Activated T-cell treated with anti-CD3 and anti-CD28 coated beads for 4 hours (primary cell): ENCODE measurements around the gene RNASEH2A.
"Not testable (repeated sequence)": the region's sequence is repeated elsewhere in the genome, so short reads cannot be mapped to it uniquely, and the experiment has no call there.

Source experiments
- DNase-seq: peaks from one replicate; pipeline ENCODE4 v3.0.0-alpha.2; 2020

The RNASEH2A gene

DNA sequence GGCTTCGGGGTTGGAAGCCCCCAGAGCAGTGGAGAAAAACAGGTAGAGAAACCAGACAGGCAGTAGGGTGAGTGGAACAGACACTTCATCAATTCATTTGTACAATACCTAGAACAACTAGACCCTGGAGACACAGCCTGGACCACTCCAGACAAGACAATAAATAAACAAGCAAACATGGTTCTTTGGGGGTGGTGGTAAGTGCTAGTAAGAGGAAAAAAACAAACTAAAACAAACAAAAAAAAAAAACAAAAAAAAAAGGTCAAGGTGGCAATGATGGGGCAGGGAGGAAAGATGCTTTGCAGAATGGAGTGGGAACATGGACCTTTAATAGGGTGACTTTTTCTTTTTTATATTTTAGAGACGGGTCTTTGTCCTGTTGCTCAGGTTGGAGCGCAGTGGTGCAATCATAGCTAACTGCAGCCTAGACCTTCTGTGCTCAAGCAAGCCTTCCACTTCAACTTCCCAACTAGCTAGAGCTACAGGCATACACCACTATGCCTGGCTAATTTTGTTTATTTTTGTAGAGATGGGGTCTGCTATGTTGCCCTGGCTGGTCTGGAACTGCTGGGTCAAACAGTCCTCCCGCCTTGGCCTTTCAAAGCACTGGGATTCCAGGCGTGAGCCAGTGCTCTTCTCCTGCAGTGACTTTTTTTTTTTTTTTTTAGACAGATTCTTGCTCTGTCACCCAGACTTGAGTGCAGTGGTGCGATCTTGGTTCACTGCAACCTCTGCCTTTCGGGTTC is 12.0 kb upstream of the RNASEH2A start:
- DNase-seq = no peak

DNA sequence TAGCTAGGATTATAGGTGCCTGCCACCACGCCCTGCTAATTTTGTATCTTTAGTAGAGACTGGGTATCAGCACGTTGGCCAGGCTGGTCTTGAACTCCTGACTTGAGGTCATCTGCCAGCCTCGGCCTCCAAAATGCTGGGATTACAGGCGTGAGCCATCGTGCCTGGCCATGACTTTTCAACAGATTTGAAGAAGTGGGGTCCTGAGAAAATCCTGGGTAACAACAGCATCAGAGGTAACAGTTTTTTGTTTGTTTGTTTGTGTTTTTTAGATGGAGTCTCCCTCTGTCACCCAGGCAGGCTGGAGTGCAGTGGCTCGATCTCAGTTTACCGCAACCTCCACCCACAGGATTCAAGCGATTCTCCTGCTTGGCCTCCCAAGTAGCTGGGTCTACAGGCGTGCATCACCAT is 11.4 kb upstream of the RNASEH2A start:
- DNase-seq = no peak

- peak; percentile 68 for DNase-seq
These were observed 10.0 kb upstream of the RNASEH2A start for GRCh38 chr19:12796146-12797071.

GRCh38 chr19:12797141-12797587 is 9.2 kb upstream of the RNASEH2A start:
- no peak for DNase-seq

- not testable (repeated sequence) for DNase-seq
These were observed 8.8 kb upstream of the RNASEH2A start for GRCh38 chr19:12797607-12798006.

DNA sequence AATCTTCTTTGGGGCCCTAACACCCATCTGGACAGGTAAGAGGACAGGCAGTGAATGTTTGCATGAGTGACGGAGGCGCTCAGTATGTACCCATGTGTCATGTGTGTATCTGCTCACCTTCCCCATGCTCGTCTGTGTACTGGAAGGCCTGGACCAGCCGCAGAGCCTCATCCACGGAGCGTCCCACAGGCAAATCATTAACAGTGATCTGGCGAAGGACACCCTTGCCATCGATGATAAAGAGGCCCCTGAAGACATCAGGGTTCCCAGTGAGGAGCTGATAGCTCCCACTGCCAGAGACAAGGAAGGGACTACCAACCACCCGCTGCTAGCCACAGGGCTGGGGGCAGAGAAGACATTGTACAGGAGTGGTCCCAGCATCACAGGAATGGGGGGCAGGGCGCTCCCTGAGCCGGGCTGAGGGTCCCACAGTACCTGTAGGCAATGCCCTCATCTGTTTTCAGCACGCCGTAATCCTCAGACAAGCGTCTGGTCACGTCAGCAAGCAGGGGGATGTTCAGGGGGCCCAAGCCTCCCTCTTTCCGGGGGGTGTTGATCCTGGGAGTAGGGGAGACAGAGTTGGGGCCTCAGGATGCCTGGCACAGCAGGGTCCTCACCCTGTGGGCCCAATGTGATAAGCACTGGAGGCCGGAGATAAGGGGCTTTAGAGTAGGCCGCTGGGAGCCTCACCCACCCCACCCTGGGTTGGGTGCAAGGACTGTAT is 6.5 kb upstream of the RNASEH2A start:
- DNase-seq = no peak

- no peak for DNase-seq
These were observed 6.0 kb upstream of the RNASEH2A start for GRCh38 chr19:12800466-12800770.

GRCh38 chr19:12800923-12801465 is 5.4 kb upstream of the RNASEH2A start:
- DNase-seq = peak; percentile 10

- DNase-seq = peak; percentile 45
These were observed 4.7 kb upstream of the RNASEH2A start, which contains the start of the genes PRDX2 and THSD8 for GRCh38 chr19:12801466-12802266. TSS of gene PRDX2 (minus strand) at chr19:12801800. CDS start at chr19:12801261, 539 bp downstream. TSS of gene THSD8 (plus strand) at chr19:12802069. CDS start at chr19:12802072, 3 bp downstream.

DNA sequence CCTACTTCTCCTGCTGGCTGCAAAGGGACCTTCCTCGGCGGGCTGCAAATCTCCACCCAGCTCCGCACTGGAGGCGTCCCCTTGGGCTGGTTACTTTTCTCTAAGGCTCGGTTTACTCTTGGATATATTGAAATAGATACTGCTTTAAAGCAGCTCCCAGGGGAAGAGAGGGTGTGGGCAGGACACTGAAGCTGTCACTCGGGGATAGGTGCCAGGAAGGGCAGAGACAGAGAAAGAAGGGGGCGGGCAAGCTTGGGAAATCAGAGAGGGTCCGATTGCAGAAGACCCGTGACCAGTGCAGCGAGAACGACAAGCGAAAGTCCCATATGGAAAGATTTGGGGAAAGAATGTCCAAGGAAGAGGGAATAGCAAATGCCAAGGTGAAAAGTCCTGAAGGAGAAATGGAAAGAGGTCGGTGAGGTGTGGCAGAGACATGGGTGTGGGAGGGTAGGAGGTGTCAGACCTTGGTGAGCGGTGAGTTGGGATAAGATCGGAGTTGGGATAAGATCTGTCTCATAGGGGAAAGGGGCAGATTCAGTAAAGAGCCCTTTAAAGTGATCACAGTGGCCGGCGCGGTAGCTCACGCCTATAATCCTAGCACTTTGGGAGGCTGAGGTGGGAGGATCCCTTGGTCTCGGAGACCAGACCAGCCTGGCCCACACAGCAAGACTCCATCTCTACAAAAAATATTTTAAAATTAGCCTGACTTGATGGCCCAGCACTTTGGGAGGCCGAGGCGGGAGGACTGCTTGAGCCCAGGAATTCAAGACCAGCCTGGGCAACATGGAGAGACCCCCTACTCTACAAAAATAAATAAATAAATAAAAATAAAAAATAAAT is 3.9 kb upstream of the RNASEH2A start:
- DNase-seq = no peak

- DNase-seq = no peak
These were observed 2.3 kb upstream of the RNASEH2A start for GRCh38 chr19:12804051-12804450.

DNA sequence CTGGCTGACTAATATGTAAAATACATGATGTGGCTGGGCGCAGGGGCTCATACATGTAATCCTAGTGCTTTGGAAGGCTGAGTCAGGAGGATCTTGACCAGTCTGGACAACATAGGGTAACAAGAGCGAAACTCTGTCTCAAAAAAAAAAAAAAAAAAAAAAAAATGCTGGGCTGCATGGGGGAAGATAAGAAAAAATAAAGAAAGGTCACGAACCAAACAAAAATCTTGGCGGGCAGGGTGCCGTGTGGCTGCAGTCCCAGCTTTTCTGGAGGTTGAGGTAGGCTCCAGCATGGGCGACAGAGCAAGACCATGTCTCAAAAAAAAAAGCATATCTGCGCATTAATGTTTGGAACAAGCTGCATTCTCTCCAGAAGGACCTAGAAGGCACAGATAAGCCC is 8.7 kb downstream of the RNASEH2A start:
- DNase-seq = no peak

DNA sequence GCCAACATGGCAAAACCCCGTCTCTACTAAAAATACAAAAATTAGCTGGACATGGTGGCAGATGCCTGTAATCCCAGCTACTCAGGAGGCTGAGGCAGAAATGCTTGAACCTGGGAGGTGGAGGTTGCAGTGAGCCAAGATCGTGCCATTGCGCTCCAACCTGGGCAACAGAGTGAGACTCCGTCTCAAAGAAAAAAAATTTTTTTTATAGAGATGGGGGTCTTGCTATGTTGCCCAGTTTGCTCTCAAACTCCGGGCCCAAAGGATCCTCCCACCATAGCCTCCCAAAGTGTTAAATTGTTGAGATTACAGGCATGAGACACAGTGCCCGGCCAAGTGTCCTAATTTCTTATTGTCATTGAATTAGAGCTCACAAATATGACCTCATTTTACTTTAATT is 10.8 kb downstream of the RNASEH2A start:
- DNase-seq = not testable (repeated sequence)

DNA sequence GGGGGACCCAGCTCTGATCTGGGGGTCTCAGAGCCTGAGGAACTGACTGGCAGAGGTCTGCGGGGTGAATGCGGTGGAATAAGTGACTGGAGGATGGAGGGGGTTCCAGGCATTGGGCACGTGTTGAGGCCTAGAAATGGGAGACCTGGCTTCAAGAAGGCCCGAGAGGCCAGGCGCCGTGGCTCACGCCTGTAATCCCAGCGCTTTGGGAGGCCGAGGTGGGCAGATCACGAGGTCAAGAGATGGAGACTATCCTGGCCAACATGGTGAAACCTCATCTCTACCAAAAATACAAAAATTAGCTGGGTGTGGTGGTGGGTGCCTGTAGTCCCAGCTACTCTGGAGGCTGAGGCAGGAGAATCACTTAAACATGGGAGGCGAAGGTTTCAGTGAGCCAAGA is 11.4 kb downstream of the RNASEH2A start:
- DNase-seq = not testable (repeated sequence)

- DNase-seq = no peak
These were observed 15.4 kb downstream of the RNASEH2A start for GRCh38 chr19:12821761-12822160.

- DNase-seq = no peak
These were observed 19.1 kb downstream of the RNASEH2A start for GRCh38 chr19:12825254-12826131.

DNA sequence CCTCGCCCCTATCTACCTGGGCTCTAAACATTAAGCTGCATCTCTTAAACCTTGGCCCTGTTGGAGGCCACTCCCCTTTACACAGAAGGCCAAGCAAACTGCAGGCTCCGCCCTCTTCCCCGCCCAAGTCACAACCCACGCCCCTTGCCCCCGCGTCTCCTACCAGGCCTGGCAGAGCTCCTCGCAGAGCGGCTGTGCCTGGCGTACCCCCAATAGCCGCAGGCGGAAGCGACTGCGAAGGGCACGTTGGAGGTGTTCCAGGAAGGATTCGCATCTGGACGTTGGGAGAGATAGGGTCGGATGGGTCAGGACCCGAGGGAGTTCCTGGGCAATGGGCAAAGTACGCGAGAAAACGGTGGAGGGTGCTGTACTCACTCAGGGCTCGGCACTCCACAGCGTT is 22.1 kb downstream of the RNASEH2A start:
- DNase-seq = no peak

- no peak for DNase-seq
These were observed 27.0 kb downstream of the RNASEH2A start for GRCh38 chr19:12833418-12833737.

GRCh38 chr19:12833738-12834565 is 27.6 kb downstream of the RNASEH2A start:
- DNase-seq = no peak
